RPMI7951 (cell line): ENCODE results near the gene CCNL1. TPM values are rescaled to one million over a fixed set of nuclear protein-coding genes. Genes with fewer than 3 reads are reported as not detected.
"Not testable (repeated sequence)": the region's sequence is repeated elsewhere in the genome, so short reads cannot be mapped to it uniquely, and the experiment has no call there.

Experiments
- DNase-seq: peaks from one replicate; pipeline ENCODE4 v3.0.0-alpha.2; 2012; ENCODE audit warnings: low read depth
- total RNA-seq: library from RNA; depleted of rRNA; stranded (reverse); fragments of >200 nt; shearing (Covaris generic); gene quantifications from 2 replicates; pipeline ENCODE4 v1.2.3, GENCODE V29; 2014

Gene CCNL1
- total RNA-seq, 1 experiment from 2014 or later = 91.2 TPM

GRCh38 chr3:157104928-157105652 is 54.9 kb downstream of the CCNL1 start:
- DNase-seq = no peak

GRCh38 chr3:157104521-157104920 is 55.4 kb downstream of the CCNL1 start:
- DNase-seq = peak; percentile 38

- DNase-seq = no peak
Observed at GRCh38 chr3:157103860-157104259, 56.1 kb downstream of the CCNL1 start.

GRCh38 chr3:157103280-157103679 is 56.7 kb downstream of the CCNL1 start:
- no peak for DNase-seq

- not testable (repeated sequence) for DNase-seq
Observed at GRCh38 chr3:157102595-157102994, 57.4 kb downstream of the CCNL1 start.

- no peak for DNase-seq
Observed at GRCh38 chr3:157102098-157102497, 57.8 kb downstream of the CCNL1 start.

GRCh38 chr3:157101486-157101885 is 58.5 kb downstream of the CCNL1 start:
- no peak for DNase-seq

GRCh38 chr3:157100608-157101396 is 59.1 kb downstream of the CCNL1 start:
- DNase-seq = no peak

GRCh38 chr3:157100096-157100477 is 59.9 kb downstream of the CCNL1 start:
- no peak for DNase-seq

- DNase-seq = no peak
Observed at GRCh38 chr3:157099326-157100095, 60.4 kb downstream of the CCNL1 start.

GRCh38 chr3:157098823-157099185 is 61.1 kb downstream of the CCNL1 start:
- no peak for DNase-seq

GRCh38 chr3:157098121-157098822 is 61.7 kb downstream of the CCNL1 start:
- peak; percentile 54 for DNase-seq
